ENCODE measurements around the gene RBM28.

- TF ChIP-seq CTCF (IDR thresholded peaks at IDR 0.05; ENCODE audit: poor library complexity, severe bottlenecking) (no peak), REST (IDR thresholded peaks at IDR 0.05; ENCODE audit: borderline replicate concordance) (no peak), RAD21 (conservative IDR thresholded peaks at IDR 0.05) (no peak), EZH2 (IDR thresholded peaks at IDR 0.05; ENCODE audit: borderline replicate concordance, insufficient read depth, low read length, poor library complexity, severe bottlenecking) (no peak), TAF1 (IDR thresholded peaks at IDR 0.05; ENCODE audit: low read depth) (no peak), EP300 (conservative IDR thresholded peaks at IDR 0.05; ENCODE audit: poor library complexity, severe bottlenecking) (no peak), POLR2AphosphoS5 (IDR thresholded peaks at IDR 0.05) (no peak), SMC3 (conservative IDR thresholded peaks at IDR 0.05; ENCODE audit: poor library complexity) (no peak), MXI1 (conservative IDR thresholded peaks at IDR 0.05; ENCODE audit: poor library complexity, severe bottlenecking) (no peak)
Observed at GRCh38 chr7:128359939-128360338, 16.2 kb upstream of the RBM28 start.

Measured in neural cell (in vitro differentiated cells).